GM19351 (cell line): ENCODE results near the gene IGDCC3.

ENCODE experiments used
- ATAC-seq: cut with Tn5 transposase; IDR thresholded peaks from one replicate; pipeline ENCODE4 v1.9.1; 2021; ENCODE audit warnings: mild to moderate bottlenecking, moderate library complexity; ENCODE audit not compliant: unreplicated experiment

The IGDCC3 gene

DNA sequence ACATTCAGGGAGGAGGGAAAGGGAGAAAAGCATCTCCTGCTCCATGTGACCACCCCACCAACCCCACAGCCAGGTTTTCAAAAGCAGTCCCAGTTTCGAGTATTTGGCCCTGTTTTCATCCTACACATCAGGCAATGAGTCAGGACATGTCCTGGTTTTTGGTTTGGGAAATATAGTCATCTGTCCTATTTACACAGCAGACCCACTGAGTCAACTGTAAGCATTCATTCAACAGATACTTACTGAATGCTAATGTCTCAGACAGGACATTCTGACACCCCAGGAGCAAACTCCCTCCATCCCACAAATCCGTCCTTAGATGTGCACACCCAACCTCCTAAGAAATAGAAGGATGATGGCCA lies 32.9 kb downstream of the IGDCC3 start:
- no peak for ATAC-seq

GRCh38 chr15:65344214-65344913 lies 33.4 kb downstream of the IGDCC3 start:
- ATAC-seq, result no peak

DNA sequence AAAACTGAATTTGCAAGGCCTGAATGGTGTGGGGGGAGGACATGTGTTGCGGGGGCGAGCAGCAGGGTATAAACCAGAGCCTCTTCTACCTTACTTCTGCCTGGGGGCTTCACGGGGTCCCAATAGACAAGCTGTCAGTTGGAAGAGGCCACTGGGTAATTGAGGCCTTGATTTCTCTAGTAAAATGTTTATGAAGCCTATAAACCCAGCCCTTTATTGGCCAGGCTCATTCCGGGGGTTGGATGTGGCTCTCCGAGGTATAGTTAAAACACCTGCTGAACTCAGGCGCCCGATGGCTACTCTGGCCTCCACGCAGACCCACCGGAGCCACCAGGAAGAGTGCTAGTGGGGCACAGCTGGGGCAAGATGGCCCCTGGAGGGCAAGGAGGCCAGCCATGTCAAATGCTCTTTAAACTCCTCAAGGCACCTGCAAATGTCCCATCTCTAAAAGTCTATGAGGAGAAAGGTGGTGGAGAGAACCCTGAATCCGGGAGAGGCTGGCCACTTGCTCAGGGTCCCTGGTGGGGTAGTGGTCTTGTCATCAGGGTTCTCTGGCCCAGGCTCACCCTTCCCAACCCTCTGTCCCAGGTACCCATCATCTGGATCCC lies 34.3 kb downstream of the IGDCC3 start:
- ATAC-seq, result no peak

DNA sequence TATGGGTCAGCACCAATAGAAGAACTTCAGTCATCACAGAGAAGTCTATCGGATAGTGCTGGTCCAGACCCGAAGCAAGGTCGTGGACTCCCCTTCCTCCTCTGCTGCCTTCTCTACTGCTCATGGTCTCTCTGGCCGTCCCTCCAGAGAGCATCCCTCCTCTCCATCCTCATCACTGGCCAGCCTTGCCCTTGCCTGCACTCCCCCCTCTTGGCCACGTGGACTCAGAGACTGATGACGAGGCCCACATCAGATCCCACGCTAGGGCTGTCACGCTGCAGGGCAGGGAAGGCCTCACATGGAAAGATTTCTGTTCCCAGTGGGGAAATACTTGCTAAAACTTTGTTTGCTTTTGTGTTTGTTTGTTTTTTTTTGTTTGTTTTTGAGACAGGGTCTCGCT lies 35.3 kb downstream of the IGDCC3 start:
- ATAC-seq, result no peak

DNA sequence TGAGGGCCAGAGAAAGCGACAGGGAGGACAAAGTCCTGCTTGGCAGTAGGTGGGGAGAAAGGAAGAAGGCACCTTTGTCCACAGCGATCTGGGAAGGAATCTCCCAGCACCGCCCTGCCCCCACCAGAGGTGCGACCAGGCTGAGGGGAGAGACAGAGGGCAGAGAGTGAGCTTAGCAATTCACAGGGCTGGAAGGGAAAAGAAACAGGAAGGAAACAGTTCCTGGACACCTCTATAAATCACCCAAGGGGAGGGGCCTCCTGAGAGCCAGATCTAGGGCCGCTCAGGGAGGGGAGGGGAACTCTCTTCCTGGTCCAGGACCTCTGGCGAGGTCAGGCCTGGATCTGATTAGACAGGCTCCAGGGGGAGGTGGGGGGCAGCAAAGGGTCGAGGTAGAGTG lies 37.9 kb downstream of the IGDCC3 start:
- no peak for ATAC-seq

DNA sequence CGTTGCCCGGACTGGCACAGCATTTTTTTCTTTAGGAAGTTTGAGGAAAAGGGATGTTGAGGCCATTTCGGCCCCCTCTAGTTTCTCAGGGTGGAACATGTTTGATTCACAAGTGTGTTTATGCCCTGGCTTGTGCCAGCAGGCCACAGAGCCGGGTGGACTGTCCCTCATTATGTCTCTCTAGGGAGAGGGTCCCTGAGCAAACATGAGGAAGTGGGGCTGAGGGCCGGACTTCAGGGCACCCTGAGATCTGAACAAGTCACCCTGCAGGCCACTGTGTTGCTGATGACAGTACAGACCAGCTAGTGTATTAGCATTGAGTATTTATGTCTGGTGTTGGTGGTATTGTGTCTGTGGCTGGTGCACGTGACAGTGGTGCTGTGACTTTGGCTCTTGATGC lies 38.4 kb downstream of the IGDCC3 start:
- ATAC-seq, result no peak

GRCh38 chr15:65338823-65339222 lies 39.0 kb downstream of the IGDCC3 start:
- no peak for ATAC-seq

- ATAC-seq, result no peak
Measured at GRCh38 chr15:65338366-65338765, 39.4 kb downstream of the IGDCC3 start.

GRCh38 chr15:65337436-65338070 lies 40.2 kb downstream of the IGDCC3 start:
- ATAC-seq, result no peak

DNA sequence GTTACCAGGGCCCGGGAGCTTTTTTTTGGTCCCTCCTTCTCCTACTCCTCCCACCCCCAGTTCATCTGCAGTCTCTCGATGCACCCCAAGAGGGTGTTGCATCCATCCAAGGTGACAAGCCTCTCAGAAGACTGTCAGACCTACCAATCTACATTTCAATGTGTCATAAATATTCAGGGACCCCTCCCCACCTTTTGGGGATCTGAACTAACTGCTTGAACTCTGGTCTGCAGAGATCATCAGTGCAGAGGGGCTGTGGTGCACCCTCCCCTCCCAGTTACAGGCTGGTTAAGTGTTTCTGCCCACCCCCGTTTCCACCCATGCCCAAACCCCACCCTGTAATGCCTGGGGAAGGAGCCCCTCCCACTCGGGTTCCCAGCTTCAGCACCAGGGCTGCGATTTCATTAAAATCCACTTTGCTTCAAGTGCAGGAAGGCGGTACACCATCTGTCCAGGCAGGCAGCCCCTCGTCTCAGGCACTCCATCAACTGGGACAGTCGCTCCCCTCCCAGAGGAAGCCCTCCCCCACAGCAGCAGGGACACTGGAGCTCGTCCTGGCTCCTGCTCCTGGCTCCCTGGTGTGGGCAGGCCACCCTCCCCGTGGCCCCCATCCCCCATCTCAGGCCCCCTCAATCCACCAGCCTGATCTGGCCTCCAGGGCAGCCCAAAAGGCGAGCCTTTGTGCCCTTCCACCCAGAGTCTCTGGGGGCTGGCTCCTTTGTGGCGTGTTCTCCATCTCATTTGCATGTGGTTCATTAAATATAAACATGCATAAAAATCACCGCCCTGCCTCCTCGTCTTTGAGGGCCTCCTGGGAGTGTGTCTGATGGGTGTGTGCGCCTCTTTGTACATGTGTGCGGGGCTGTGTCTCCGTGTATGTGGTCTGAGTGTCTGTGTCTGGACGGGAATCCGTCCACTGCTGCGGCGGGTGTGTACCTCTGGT lies 41.0 kb downstream of the IGDCC3 start:
- ATAC-seq, result no peak

GRCh38 chr15:65335278-65336055 lies 42.3 kb downstream of the IGDCC3 start:
- no peak for ATAC-seq

DNA sequence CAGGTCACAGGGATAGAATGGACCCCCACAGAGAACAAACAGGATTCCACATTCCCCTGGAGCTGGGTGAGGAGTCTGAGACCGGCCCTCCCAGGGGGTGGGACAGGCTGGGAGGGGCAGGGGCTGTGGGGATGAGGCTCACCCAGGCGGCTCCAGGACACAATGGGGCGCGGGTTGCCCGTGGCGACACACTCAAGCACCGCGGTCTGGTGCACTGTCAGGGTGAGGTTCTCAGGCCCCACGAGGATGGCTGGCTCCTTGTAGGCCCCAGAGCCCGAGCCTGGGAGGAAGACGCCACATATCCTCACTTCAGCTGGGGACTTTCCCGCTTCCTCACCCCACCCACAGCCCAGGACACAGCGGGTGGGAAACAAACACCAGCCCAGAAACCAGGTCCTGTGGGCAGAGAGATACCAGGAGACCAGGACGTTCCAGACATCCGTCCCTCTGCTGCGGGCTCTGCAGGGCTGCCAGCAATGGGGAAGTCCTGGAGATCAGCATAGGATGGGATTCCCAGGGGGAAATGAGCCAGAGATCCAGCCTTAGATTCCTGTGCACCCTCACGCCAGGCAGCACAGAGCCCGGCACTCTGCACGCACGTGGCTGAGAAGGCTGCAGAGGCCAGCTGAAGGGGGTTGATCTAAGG lies 43.1 kb downstream of the IGDCC3 start:
- no peak for ATAC-seq

GRCh38 chr15:65333856-65334255 lies 43.9 kb downstream of the IGDCC3 start:
- no peak for ATAC-seq

GRCh38 chr15:65333148-65333820 lies 44.5 kb downstream of the IGDCC3 start:
- ATAC-seq, result no peak

DNA sequence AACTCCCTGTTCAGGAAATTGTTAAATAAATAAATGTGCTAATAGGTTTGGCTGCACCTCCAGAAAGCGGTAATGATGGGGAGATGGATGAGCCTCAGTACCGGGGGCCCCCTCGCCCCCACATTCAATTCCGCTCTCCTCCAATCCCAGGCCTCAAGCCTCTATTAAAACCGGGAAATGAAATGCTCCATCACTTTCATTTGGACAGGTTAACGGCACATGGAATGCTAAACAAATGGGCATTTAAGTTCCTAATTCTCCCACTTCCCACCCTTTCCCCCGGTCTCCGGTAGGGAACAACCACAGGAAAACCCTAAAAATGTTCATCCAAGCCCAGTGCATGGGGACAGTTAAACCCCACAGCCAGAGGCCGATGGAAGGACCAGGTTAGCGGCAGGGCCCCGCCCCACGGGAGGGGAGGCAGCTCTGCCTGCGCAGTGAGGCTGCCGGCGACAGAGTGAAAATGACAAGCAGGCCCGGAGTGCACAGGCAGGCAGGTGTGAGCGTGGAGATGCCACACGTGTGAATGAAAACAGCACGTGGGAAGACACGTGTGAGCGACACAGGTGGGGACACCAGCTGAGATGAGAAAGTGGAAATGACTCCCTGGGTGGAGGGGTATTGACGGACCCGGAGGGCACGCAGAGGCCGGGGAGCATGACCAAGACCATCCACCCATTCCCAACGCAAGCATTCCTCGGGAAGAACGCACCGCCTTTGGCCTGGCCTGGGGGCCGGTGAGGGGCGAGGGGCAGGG lies 45.2 kb downstream of the IGDCC3 start:
- ATAC-seq, result no peak

GRCh38 chr15:65331811-65332210 lies 46.0 kb downstream of the IGDCC3 start:
- ATAC-seq, result no peak

DNA sequence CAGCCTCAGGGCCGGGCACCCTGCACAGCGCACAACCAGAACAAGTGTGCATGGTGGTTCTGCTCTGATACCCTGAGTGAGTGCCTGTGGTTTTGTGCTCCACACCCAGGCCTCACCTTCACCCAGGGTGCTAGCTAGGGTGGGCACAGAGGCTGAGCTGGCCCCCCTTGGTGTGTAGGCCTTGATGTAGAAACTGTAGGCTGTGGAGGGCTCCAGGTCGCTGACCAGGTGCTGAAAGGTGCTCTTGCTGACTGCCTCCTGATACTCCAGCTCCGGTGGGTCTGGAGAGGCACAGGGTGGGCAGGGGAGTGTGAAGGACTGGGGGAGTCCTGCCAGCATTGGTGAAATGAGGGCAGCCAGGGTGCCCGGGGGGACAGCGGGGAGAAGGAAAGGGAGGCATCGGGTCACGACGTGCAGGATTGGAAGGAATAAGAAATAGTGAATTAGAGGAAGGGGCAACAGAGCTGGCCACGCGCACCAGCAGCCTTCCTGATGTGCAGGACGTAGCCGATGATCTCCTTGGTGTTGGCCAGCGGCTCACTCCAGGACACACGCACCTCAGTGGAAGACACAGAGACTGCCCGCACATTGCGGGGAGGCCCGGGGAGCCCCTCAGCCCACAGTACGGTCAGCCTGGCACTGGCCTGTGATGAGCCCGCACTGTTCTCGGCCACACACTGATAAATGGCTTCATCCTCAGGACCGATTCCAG lies 46.7 kb downstream of the IGDCC3 start:
- no peak for ATAC-seq
